Mucosa of rectum (tissue), 2 donors: ENCODE results near the gene PRAMEF4.
"Not testable (repeated sequence)": the region's sequence is repeated elsewhere in the genome, so short reads cannot be mapped to it uniquely, and the experiment has no call there.

Experiments
- H3K27ac ChIP-seq, 2 donors: one replicate each; pipeline ENCODE4 v1.7.0; 2013; ENCODE audit warnings: inconsistent platforms in 2 of 2, low read depth in 2 of 2, low read length in 2 of 2
- H3K27me3 ChIP-seq, 2 donors: one replicate each; pipeline ENCODE4 v1.7.0; 2013; ENCODE audit warnings: low read length in 2 of 2; ENCODE audit not compliant: control insufficient read depth in 2 of 2, insufficient read depth in 2 of 2
- H3K36me3 ChIP-seq, 2 donors: one replicate each; pipeline ENCODE4 v1.7.0; 2013; ENCODE audit warnings: low read length in 2 of 2; ENCODE audit not compliant: control insufficient read depth in 2 of 2, insufficient read depth in 2 of 2
- H3K4me1 ChIP-seq, 2 donors: one replicate each; pipeline ENCODE4 v1.7.0; 2013; ENCODE audit warnings: low read length in 2 of 2, mild to moderate bottlenecking in 1 of 2; ENCODE audit not compliant: control insufficient read depth in 2 of 2, insufficient read depth in 2 of 2
- H3K4me3 ChIP-seq, 2 donors: one replicate each; pipeline ENCODE4 v1.7.0; 2013; ENCODE audit warnings: low read length in 2 of 2
- H3K9ac ChIP-seq, 2 donors: one replicate each; pipeline ENCODE4 v1.7.0; 2013; ENCODE audit warnings: low read length in 2 of 2, low read depth in 1 of 2, mild to moderate bottlenecking in 1 of 2
- H3K9me3 ChIP-seq, 2 donors: one replicate each; pipeline ENCODE4 v1.7.0; 2013; ENCODE audit warnings: low read length in 2 of 2; ENCODE audit not compliant: control insufficient read depth in 2 of 2
- donor health status: healthy.
- donor health status: Normal muscosa, but diverticular disease.

Gene PRAMEF4

DNA sequence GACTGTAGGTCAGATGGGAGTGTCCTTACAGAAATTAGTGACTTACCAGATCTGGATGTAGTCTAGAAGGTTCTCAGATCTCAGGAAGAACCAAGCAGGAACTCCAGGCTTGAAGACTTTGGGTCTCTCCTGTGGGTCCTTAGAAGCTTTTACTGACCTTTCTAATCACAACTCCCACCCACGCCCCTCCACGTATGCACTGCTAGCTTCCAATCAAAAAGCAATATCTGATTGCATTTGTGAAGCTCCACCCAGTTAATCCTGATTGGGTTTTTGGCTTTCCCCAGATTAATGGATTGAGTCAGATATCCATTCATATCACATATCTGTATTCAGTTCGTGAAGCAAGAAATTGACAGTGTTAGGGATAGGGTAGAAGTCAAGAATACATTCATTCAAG, at the start of gene PRAMEF4:
Gene PRAMEF4, minus strand, starts transcription at position 101 of the 400 bp plus-strand sequence. CDS start 2,807 bp downstream, outside the sequence.
- not testable (repeated sequence) for H3K9ac ChIP-seq, H3K4me1 ChIP-seq, H3K4me3 ChIP-seq, H3K36me3 ChIP-seq, H3K27me3 ChIP-seq, H3K9me3 ChIP-seq, H3K27ac ChIP-seq

DNA sequence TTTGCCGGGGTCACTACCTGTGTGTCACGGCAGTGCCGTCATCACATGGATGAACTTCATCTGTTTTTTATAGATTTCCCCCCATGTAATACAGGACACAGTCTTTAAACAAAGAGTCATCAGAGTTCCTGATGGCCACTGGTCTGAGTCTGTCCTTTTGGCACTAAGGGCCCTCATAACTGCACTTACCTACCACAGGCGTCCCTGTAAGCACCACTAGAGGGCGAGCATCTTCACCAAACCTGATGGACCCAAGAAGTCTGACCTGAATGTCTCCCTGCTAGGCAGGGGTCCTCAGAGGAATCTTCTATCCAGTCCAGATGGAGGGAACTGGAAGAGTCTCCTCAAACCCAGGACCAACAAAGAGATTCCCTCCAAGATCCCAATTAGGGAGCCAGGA, 38.4 kb upstream of the PRAMEF4 start:
- H3K4me3 ChIP-seq, H3K27me3 ChIP-seq, H3K27ac ChIP-seq, H3K4me1 ChIP-seq, H3K9me3 ChIP-seq, H3K36me3 ChIP-seq, H3K9ac ChIP-seq: not testable (repeated sequence)

DNA sequence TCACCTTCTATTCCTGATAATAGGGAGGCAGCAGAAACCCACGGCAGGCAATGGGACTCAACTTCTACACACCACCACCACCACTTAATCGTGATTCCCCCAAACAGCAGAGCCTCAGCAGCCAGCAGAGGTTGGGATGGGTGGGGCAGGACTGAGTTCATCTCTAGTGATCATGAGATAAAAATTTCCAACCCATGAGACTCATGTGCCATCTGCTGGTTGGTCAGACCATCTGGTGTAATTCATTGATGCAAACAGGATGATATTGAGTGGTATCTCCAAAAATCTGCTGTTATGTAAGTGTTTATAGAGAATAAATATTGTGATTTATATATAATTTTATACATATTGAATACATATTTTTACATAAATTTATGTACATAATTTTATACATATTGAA, 35.7 kb upstream of the PRAMEF4 start:
- H3K27me3 ChIP-seq, H3K36me3 ChIP-seq, H3K9me3 ChIP-seq, H3K4me3 ChIP-seq, H3K9ac ChIP-seq, H3K4me1 ChIP-seq, H3K27ac ChIP-seq: not testable (repeated sequence)

DNA sequence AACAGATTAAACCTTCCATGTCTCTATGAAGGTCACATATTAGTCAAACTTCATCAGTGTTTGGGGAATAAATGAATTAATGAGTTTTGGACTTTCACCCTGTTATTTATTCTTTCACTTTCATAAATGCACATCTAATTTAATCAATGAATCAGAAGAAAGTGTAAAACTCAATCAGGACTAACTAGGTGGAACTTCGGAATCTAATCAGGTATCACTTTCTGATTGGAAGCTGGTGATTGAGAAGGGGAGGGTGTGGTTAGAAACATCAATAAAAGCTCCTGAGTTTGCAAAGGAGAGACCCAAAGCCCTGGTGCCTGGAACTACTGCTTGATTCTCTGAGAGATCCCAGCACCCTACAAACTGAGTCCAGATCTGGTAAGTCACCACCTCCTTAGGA, 30.3 kb upstream of the PRAMEF4 start, which contains the start of gene PRAMEF7:
Gene PRAMEF7, plus strand, starts transcription at position 301 of the 400 bp plus-strand sequence. CDS start 1,083 bp downstream, outside the sequence.
- not testable (repeated sequence) for H3K27ac ChIP-seq, H3K4me1 ChIP-seq, H3K27me3 ChIP-seq, H3K4me3 ChIP-seq, H3K36me3 ChIP-seq, H3K9ac ChIP-seq, H3K9me3 ChIP-seq

DNA sequence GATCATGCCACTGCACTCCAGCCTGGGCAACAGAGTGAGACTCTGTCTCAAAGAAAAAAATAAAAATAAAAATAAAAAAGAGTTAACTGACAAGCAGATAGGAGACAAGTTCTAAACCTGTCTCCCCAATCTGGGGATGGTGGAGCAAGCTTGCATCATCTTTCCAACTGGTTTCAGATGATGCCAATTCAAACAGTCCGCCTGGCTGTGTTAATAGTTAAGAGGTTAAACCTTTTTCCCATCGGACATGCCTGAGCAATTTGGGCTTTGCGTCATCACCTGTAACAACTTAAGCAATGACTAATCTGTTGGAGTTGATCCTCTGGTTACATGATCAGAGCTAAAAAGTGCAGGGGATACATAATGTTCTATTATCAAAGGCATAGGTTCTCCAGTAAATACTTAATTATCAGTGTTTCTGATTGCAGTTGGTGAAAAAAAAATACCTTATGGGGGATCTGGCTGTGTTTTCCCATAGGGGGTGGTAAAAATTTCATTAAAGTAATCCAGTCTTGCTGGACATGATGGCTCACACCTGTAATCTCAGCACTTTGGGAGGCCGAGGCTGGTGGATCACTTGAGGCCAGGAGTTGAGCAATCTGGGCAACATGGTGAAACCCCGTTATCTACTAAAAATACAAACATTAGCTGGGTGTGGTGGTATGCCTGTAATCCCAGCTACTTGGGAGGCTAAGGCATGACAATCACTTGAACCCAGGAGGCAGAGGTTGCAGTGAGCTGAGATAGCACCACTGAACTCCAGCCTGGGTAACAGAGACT, 18.0 kb upstream of the PRAMEF4 start:
- not testable (repeated sequence) for H3K4me1 ChIP-seq, H3K9me3 ChIP-seq, H3K27ac ChIP-seq, H3K4me3 ChIP-seq, H3K36me3 ChIP-seq, H3K9ac ChIP-seq, H3K27me3 ChIP-seq

DNA sequence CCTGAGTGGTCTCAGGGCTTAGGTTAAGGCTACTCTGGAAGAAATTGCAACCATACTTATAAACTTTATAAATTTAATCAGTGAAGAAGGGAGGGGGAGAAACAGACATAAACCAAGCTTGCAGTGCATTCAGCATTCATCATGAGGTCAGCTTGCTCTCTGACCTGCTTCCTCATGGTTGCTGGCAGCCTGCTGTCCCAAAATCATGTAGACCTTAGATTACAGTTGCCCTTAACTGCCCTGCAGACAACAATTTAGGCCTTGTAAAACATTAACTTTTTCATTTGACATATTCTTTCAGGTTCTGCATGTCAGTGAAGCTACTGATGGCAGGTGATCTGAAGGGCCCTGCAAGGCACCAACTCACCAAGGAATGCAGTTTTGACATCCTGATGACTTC, 13.2 kb upstream of the PRAMEF4 start:
- not testable (repeated sequence) for H3K4me3 ChIP-seq, H3K4me1 ChIP-seq, H3K9ac ChIP-seq, H3K36me3 ChIP-seq, H3K27ac ChIP-seq, H3K27me3 ChIP-seq, H3K9me3 ChIP-seq

DNA sequence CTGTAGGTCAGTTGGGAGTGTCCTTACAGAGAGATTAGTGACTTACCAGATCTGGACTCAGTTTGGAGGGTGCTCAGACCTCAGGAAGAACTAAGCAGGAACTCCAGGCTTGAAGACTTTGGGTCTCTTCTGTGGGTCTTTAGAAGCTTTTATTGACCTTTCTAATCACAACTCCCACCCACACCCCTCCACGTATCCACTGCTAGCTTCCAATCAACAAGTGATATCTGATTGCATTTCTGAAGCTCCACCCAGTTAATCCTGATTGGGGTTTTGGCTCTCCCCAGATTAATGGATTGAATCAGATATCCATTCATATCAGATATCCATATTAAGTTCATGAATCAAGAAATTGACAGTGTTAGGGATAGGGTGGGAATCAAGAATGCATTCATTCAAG, 12.2 kb upstream of the PRAMEF4 start, which contains the start of gene PRAMEF10:
Gene PRAMEF10, minus strand, starts transcription at position 101 of the 400 bp plus-strand sequence. CDS start 2,423 bp downstream, outside the sequence.
- H3K9me3 ChIP-seq, H3K4me1 ChIP-seq, H3K36me3 ChIP-seq, H3K27me3 ChIP-seq, H3K27ac ChIP-seq, H3K9ac ChIP-seq, H3K4me3 ChIP-seq: not testable (repeated sequence)

DNA sequence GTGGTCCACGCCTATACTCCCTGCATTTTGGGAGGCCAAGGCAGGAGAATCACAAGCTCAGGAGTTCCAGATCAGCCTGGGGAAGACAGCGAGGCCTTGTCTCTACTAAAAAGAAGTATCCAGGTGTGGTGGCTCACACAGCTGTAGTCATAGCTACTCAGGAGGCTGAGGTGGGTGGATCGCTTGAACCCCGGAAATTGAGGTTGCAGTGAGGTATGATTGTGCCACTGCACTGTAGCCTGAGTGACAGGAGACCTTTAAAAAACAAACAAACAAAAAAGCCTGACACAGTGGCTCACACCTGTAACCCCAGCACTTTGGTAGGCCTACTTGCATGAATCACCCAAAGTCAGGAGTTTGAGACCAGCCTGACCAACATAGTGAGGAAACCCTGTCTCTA, 7.5 kb downstream of the PRAMEF4 start:
- not testable (repeated sequence) for H3K9ac ChIP-seq, H3K4me3 ChIP-seq, H3K27ac ChIP-seq, H3K36me3 ChIP-seq, H3K4me1 ChIP-seq, H3K27me3 ChIP-seq, H3K9me3 ChIP-seq

DNA sequence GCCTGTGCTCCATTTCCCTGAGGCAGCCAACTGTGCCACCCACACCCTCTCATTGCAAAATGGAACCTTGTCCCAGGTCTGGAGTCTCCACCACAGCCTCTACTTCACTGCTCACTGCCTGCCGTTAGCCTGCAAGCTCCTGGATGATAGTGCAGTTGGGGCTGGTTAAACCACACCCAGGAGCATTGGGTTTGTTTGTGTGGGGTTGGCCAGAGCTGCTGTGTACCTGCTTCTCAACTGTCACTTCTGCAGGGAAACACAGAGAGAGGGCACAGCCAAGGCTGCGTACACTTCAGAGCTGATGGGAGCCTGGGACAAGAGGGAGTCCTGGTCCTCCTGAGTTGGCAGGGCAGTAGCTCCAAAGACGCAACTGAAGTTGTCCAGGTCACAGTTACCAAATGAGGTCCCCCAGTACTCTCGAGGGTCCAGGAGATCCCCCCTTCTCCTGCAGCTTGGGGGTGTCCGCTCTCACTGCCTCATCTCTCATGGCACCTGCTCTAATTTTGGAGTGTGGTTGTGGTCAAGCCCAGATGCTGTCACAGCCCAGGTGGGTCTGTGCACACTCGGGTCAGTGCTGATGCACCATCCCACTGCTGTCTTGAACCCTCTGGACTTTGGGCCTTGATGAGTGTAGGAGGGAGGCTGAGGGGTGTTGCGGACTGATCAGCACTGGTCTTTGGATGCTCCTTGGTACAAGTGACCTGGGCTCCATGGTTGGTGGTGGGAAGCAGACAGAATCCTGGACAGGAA, 22.7 kb downstream of the PRAMEF4 start:
- H3K4me3 ChIP-seq, H3K27me3 ChIP-seq, H3K9me3 ChIP-seq, H3K27ac ChIP-seq, H3K36me3 ChIP-seq, H3K9ac ChIP-seq, H3K4me1 ChIP-seq: not testable (repeated sequence)

DNA sequence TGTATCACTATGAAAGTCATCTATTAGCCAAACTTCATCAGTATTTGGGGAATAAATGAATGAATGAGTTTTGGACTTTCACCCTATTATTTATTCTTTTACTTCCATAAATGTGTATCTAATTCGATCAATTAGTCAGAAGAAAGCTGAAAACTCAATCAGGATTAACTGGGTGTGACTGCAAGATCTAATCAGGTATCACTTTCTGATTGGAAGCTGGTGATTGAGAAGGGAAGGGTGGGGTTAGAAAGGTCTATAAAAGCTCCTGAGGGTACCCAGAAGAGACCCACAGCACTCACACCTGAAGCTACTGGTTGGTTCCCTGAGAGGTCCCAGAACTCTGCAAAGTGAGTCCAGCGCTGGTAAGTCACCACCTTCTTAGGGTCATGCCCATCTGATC, 29.2 kb downstream of the PRAMEF4 start, which contains the start of gene PRAMEF2:
Gene PRAMEF2, plus strand, starts transcription at position 301 of the 400 bp plus-strand sequence. CDS start 1,924 bp downstream, outside the sequence.
- H3K9ac ChIP-seq, H3K9me3 ChIP-seq, H3K4me3 ChIP-seq, H3K27ac ChIP-seq, H3K27me3 ChIP-seq, H3K4me1 ChIP-seq, H3K36me3 ChIP-seq: not testable (repeated sequence)
